Ascending aorta (tissue), 2 donors: Measurements from ENCODE around the gene MFAP2. TPM values are rescaled to one million over a fixed set of nuclear protein-coding genes. Genes with fewer than 3 reads are reported as not detected.
"Not testable (repeated sequence)": the region's sequence is repeated elsewhere in the genome, so short reads cannot be mapped to it uniquely, and the experiment has no call there.

Experiments used
- DNase-seq, 2 donors: peaks; one replicate each; pipeline ENCODE4 v3.0.0-alpha.2; 2019; ENCODE audit warnings: low spot score in 2 of 2
- H3K27ac ChIP-seq, 2 donors: fragments of 200-600 bp; sonication (generic); one replicate each; pipeline ENCODE4 v1.5.1; 2016 to 2017; ENCODE audit warnings: mild to moderate bottlenecking in 1 of 2
- H3K27me3 ChIP-seq: fragments of 200-600 bp; sonication (generic); one replicate; pipeline ENCODE4 v1.5.1; 2017
- H3K36me3 ChIP-seq, 2 donors: fragments of 200-600 bp; sonication (generic); one replicate each; pipeline ENCODE4 v1.5.1; 2016
- H3K4me1 ChIP-seq, 2 donors: fragments of 200-600 bp; sonication (generic); one replicate each; pipeline ENCODE4 v1.5.1; 2016 to 2017; ENCODE audit warnings: mild to moderate bottlenecking in 1 of 2
- H3K4me3 ChIP-seq, 2 donors: fragments of 200-600 bp; sonication (generic); one replicate each; pipeline ENCODE4 v1.5.1; 2016 to 2017; ENCODE audit warnings: mild to moderate bottlenecking in 1 of 2
- H3K9me3 ChIP-seq, 2 donors: fragments of 200-600 bp; sonication (generic); one replicate each; pipeline ENCODE4 v1.5.1; 2016
- intact Hi-C: fragments of 100-400 bp; cut with DNase I; formaldehyde crosslinking; loops from one replicate; pipeline ENCODE4 v1.15.1; 2023
- total RNA-seq: library from RNA; depleted of rRNA; stranded (reverse); fragments of >200 nt; gene quantifications from one replicate; pipeline ENCODE4 v1.1.0, GENCODE V29; 2016
- TF ChIP-seq, protein P1 (sequence below), 3 experiments: fragments of 200-600 bp in 2 of 3; fragments of 450-650 bp in 1 of 3; sonication (generic) in 2 of 3; IDR thresholded peaks; one replicate each; pipeline ENCODE4 v1.5.1; 2016 to 2019; ENCODE audit warnings: antibody characterized with exemption in 3 of 3, mild to moderate bottlenecking in 1 of 3, moderate library complexity in 1 of 3

The MFAP2 gene
- total RNA-seq, 1 donor from 2014 or later = 26.3 TPM

DNA sequence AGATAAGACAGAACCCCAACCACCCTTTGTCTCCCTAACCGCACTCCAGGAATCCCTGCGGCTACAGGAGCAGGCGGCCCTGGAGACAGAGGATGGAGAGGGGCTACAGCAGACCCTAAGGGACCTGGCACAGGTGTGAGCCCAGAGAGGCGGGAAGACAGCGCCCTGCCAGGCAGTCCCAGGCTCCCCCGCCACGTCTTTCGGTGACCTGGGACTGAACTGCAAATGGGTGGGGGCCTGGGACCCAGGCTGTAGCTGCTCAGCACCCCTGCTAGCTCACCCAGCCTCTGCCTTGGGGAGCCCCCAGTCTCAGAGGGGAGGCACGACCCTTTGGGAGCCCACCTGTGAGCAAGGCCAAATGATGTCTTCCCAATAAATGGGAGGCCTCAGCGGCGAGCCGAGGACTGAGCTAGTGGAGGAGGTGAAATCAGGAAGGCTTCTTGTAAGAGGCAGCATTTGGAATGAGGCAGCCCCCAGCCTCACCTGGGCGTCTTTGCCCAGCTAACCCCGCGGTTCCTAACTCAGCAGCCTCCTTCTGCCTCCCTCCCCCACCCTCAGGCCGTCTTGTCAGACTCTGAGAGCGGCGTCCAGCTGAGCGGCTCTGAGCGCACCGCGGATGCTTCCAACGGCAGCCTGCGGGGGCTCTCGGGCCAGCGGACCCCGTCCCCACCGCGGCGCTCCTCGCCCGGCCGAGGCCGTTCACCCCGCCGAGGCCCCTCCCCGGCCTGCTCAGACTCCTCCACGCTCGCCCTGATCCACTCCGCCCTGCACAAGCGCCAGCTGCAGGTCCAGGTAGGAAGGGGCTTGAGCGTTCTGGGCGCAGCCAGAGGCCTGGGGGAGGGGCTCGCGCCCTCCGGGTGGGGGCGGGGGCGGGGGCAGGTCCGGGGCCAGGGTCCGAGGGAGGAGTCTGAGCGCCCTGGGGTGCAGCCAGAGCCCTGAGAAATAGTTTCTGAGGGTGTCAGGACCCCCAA, 41.8 kb downstream of the MFAP2 start:
- peaks cover 12 to 36% of the 10 kb centered on the region in 2 donors for H3K36me3 ChIP-seq
- H3K9me3 ChIP-seq = no peaks in the 10 kb centered on the region
- no peaks in the 10 kb centered on the region for H3K4me1 ChIP-seq
- peak overlapping the region in 1 of 2 donors; percentile 19 for H3K4me3 ChIP-seq
- no peak for DNase-seq
- H3K27ac ChIP-seq = no peak overlapping the region
- no peaks in the 10 kb centered on the region for H3K27me3 ChIP-seq
- intact Hi-C loops = no loop called here
- TF ChIP-seq, protein P1, sequence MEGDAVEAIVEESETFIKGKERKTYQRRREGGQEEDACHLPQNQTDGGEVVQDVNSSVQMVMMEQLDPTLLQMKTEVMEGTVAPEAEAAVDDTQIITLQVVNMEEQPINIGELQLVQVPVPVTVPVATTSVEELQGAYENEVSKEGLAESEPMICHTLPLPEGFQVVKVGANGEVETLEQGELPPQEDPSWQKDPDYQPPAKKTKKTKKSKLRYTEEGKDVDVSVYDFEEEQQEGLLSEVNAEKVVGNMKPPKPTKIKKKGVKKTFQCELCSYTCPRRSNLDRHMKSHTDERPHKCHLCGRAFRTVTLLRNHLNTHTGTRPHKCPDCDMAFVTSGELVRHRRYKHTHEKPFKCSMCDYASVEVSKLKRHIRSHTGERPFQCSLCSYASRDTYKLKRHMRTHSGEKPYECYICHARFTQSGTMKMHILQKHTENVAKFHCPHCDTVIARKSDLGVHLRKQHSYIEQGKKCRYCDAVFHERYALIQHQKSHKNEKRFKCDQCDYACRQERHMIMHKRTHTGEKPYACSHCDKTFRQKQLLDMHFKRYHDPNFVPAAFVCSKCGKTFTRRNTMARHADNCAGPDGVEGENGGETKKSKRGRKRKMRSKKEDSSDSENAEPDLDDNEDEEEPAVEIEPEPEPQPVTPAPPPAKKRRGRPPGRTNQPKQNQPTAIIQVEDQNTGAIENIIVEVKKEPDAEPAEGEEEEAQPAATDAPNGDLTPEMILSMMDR (IDR thresholded peaks at IDR 0.05) = no peak

DNA sequence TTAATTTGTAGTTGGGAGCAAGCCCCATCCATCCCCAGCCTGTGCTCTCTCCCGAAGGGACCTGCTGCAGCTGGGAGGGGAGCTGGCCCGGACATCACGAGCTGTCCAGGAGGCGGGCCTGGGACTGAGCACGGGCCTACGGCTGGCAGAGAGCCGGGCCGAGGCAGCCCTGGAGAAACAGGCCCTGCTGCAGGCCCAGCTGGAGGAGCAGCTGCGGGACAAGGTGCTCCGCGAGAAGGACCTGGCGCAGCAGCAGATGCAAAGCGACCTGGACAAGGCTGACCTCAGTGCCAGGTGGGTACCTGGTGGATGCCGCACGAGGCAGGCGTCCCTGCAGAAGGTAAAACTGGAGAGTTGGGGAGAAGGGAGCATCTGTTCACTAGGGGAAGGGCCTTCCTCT, 43.8 kb downstream of the MFAP2 start:
- H3K36me3 ChIP-seq = peaks cover 11 to 36% of the 10 kb centered on the region in 2 donors
- H3K27ac ChIP-seq, DNase-seq, intact Hi-C loops, H3K4me3 ChIP-seq, H3K4me1 ChIP-seq, H3K9me3 ChIP-seq, H3K27me3 ChIP-seq: not testable (repeated sequence)

DNA sequence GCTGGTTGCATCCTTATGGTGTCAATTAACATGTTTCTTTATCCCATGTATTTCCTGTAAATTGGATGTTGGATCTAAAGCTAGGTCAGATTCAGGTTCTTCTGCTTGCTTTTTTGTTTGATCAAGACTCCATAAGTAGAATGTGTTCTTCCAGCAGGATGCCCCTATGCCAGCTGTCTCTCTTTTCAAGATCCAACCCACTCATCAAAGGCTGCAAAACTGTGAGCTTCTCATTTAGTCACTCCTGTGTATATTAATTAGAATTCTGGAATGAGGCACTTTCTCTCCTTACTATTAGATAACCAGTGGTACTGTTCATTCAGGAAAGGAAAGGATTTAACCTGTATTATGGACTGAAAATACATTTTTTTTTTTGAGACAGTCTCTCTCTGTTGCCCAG, 46.5 kb downstream of the MFAP2 start:
- DNase-seq, H3K27me3 ChIP-seq, intact Hi-C loops, H3K9me3 ChIP-seq, H3K4me1 ChIP-seq, H3K27ac ChIP-seq, H3K4me3 ChIP-seq: not testable (repeated sequence)
- H3K36me3 ChIP-seq = peaks cover 22 to 46% of the 10 kb centered on the region in 2 donors

DNA sequence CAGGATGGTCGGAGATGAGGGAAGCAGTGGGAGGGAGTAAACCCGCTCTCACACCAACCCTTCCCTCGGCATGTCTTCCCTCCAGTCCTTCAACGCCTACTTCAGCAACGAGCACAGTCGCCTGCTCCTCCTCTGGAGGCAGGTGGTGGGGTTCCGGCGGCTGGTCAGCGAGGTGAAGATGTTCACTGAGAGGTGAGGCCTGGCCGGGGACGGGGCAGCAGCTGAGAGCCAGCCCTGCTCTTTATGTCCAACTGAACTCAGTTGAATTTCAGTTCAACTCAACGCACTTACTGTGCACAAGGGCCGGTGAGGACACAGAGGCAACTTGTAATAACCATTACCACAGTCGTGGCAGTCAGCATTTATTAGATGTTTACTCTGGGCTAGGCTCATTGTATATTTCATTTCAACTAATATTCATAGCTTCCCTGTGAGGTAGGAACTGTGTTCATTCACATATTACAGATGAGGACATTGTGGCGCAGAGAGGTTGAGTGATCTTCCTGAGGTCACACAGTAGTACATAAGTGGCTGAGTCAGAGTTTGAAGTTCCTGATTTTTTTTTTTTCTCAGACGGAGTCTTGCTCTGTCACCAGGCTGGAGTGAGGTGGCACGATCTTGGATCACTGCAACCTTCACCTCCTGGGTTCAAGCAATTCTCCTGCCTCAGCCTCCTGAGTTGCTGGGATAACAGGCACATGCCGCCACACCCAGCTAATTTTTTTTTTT, 49.0 kb downstream of the MFAP2 start:
- H3K4me1 ChIP-seq, H3K4me3 ChIP-seq, DNase-seq, H3K27me3 ChIP-seq, H3K9me3 ChIP-seq, H3K27ac ChIP-seq, intact Hi-C loops: not testable (repeated sequence)
- peaks cover 16 to 28% of the 10 kb centered on the region in 2 donors for H3K36me3 ChIP-seq

DNA sequence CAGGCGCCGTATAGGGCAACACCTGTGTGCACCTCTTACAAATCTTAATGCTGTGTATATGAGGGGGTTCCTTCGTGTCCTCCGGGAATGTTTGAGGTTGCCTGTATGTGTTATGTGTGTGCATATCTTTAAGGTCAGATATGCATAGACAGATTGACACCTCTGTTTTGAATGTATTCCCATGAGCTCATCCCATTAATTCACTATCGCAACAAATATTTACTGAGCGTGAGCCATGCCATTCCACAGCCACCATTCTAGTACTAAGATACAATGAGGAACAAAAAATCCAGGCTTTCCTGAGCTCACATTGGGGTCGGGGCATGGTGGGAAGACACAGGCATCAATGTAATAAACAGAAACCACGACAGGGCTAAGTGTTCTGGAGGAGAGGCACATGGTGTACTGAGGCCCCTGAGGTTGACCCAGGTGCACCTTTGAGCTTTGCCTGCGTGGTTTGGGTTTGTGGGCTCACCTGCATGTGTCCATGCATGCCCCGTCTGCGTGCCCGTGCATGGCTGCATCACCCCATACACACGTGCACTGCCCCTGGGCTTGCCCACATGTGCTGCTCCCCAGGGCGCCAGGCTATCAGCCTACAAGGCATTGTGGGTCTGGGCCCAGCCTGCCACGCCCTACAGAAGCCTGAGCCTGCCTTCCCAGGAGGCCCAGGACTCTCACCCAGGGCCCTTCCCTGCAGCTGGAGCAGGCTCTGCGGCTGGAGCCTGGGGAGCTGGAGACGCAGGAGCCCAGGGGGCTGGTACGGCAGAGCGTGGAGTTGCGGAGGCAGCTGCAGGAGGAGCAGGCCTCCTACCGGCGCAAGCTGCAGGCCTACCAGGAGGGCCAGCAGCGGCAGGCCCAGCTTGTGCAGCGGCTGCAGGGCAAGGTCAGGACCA, 51.0 kb downstream of the MFAP2 start:
- H3K36me3 ChIP-seq = peaks cover 16 to 23% of the 10 kb centered on the region in 2 donors
- DNase-seq, H3K27me3 ChIP-seq, H3K9me3 ChIP-seq, intact Hi-C loops, H3K4me3 ChIP-seq, H3K4me1 ChIP-seq, H3K27ac ChIP-seq: not testable (repeated sequence)

DNA sequence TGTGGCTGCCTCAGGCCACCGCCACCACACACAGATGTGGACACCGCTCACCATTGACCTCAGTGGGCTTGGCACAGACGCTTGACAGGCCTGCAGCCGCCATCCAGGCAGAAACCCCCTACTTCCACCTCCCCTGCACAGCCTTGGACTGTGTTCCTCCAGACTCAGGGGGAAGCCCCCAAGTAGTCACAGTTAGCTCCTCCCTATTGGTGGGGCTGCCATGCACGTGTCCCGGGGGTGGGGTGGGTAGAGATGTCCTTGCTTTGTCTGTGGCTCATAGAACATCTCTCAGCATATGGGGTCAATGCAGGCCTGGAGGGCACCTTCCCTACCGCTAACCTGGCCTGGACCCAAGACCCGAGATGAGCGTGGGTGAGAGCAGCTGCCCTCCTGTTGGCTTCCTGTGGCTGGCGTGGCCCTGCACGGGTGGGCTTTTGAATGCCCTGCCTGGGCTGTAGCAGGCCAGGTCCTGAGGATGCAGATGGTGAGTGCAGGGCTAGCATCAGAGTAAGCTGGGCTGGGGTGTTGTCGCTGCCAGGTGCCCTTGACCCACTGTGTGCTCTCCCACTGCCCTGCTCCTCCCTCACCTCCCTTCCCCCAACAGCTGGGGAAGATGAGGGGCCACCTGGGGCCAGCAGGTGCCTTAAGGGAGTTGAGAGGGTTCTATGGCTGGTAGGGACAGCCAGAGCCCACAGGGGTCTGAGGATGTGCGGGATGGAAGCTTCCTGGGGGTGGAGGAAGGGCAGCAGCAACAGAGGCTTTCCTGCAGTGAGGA, 52.5 kb downstream of the MFAP2 start:
- H3K4me3 ChIP-seq = no peak overlapping the region
- H3K27ac ChIP-seq = no peak overlapping the region
- peaks cover 11 to 23% of the 10 kb centered on the region in 2 donors for H3K36me3 ChIP-seq
- TF ChIP-seq, protein P1 (IDR thresholded peaks at IDR 0.05) = no peak
- no peaks in the 10 kb centered on the region for H3K4me1 ChIP-seq
- no peak for DNase-seq
- no peaks in the 10 kb centered on the region for H3K9me3 ChIP-seq
- intact Hi-C loops = no loop called here
- H3K27me3 ChIP-seq = no peaks in the 10 kb centered on the region

DNA sequence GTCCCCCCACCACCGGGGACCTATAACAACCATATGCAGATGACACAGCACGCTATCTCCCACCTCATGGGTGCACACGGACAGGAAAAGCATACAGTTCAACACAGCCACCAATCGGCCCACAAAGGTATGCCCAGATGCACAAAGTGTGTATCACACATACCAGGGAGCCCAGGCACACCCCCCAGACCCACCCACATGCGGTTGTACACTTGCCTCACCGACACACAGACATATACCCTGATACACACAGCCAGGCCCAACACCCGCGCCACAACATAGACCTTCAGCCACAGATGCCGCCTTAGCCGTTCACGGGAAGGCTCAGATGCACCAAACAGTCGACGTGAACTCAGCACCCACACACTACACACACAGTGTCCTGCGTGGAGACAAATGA, 53.2 kb downstream of the MFAP2 start:
- no peaks in the 10 kb centered on the region for H3K4me1 ChIP-seq
- H3K27ac ChIP-seq = no peak overlapping the region
- H3K4me3 ChIP-seq = no peak overlapping the region
- peaks cover 11 to 21% of the 10 kb centered on the region in 2 donors for H3K36me3 ChIP-seq
- intact Hi-C loops = no loop called here
- H3K9me3 ChIP-seq = no peaks in the 10 kb centered on the region
- DNase-seq = no peak
- TF ChIP-seq, protein P1 (IDR thresholded peaks at IDR 0.05) = no peak
- H3K27me3 ChIP-seq = no peaks in the 10 kb centered on the region
